ENCODE measurements around the gene SMG6. TPM values are rescaled to one million over a fixed set of nuclear protein-coding genes. Genes with fewer than 3 reads are reported as not detected.

The SMG6 gene
- total and polyA plus RNA-seq, 2 of the 8 experiments (the other 6 are each of a cell fraction or from before 2014, with no cell fraction given): 18.5 to 25.2 TPM

GRCh38 chr17:2136241-2136640, 167.3 kb downstream of the SMG6 start (continued):
- TF ChIP-seq RBBP5 (IDR thresholded peaks at IDR 0.05; ENCODE audit: borderline replicate concordance, low read depth, low read length): no peak
- TF ChIP-seq BACH1 (IDR thresholded peaks at IDR 0.05; ENCODE audit: low read length): no peak
- TF ChIP-seq BCL11A (IDR thresholded peaks at IDR 0.05; ENCODE audit: low read depth in 2 of 2, low read length in 2 of 2): no peak
- no peak for TF ChIP-seq FOSL1 (IDR thresholded peaks at IDR 0.05; ENCODE audit: insufficient read depth, low read depth, low read length)
- no peak for TF ChIP-seq GABPA (IDR thresholded peaks at IDR 0.05; ENCODE audit: borderline replicate concordance, insufficient read depth, low read length)
- TF ChIP-seq MAX (IDR thresholded peaks at IDR 0.05): no peak
